ENCODE results near the gene ATXN7.

Gene ATXN7

GRCh38 chr3:63908776-63909175 lies 45.1 kb downstream of the ATXN7 start:
- DNase-seq (ENCODE audit: low read depth): no peak

GRCh38 chr3:63909431-63909830 lies 45.8 kb downstream of the ATXN7 start:
- DNase-seq (ENCODE audit: low read depth): no peak

GRCh38 chr3:63910001-63910400 lies 46.3 kb downstream of the ATXN7 start:
- no peak for DNase-seq (ENCODE audit: low read depth)

- peak; percentile 3 for DNase-seq (ENCODE audit: low read depth)
These were observed 47.2 kb downstream of the ATXN7 start for GRCh38 chr3:63910891-63911290.

GRCh38 chr3:63911509-63911872 lies 47.8 kb downstream of the ATXN7 start:
- no peak for DNase-seq (ENCODE audit: low read depth)

GRCh38 chr3:63911873-63912767 lies 48.5 kb downstream of the ATXN7 start, which contains the start of gene SCAANT1:
SCAANT1 (minus strand) TSS chr3:63912383.
- peak; percentile 89 for DNase-seq (ENCODE audit: low read depth)

- DNase-seq (ENCODE audit: low read depth): peak; percentile 45
These were observed 49.3 kb downstream of the ATXN7 start for GRCh38 chr3:63912768-63913588.

GRCh38 chr3:63914312-63914711 lies 50.6 kb downstream of the ATXN7 start:
- peak; percentile 26 for DNase-seq (ENCODE audit: low read depth)

GRCh38 chr3:63918321-63918720 lies 54.7 kb downstream of the ATXN7 start:
- DNase-seq (ENCODE audit: low read depth): peak; percentile 54

GRCh38 chr3:63920001-63920400 lies 56.3 kb downstream of the ATXN7 start:
- peak; percentile 27 for DNase-seq (ENCODE audit: low read depth)

GRCh38 chr3:63921741-63922482 lies 58.2 kb downstream of the ATXN7 start:
- no peak for DNase-seq (ENCODE audit: low read depth)

- DNase-seq (ENCODE audit: low read depth): no peak
These were observed 59.0 kb downstream of the ATXN7 start for GRCh38 chr3:63922491-63923199.

GRCh38 chr3:63926309-63926708 lies 62.6 kb downstream of the ATXN7 start:
- DNase-seq (ENCODE audit: low read depth): no peak

- peak; percentile 50 for DNase-seq (ENCODE audit: low read depth)
These were observed 64.0 kb downstream of the ATXN7 start for GRCh38 chr3:63927422-63928280.

GRCh38 chr3:63931290-63931689 lies 67.6 kb downstream of the ATXN7 start:
- DNase-seq (ENCODE audit: low read depth): no peak

GRCh38 chr3:63932509-63933212 lies 69.0 kb downstream of the ATXN7 start:
- DNase-seq (ENCODE audit: low read depth): no peak

GRCh38 chr3:63933459-63933858 lies 69.8 kb downstream of the ATXN7 start:
- no peak for DNase-seq (ENCODE audit: low read depth)

- DNase-seq (ENCODE audit: low read depth): peak; percentile 42
These were observed 70.6 kb downstream of the ATXN7 start for GRCh38 chr3:63934041-63934866.

GRCh38 chr3:63936925-63937324 lies 73.3 kb downstream of the ATXN7 start:
- DNase-seq (ENCODE audit: low read depth): no peak

Data from amniotic epithelial cell (primary cell).